DMS53 treated with DMSO at 0.1 percent for 48 hours (cell line): ENCODE measurements around the gene ANKIB1.
"Not testable (repeated sequence)": the region's sequence is repeated elsewhere in the genome, so short reads cannot be mapped to it uniquely, and the experiment has no call there.

Experiments
- DNase-seq: peaks from one replicate; lab custom pipeline; 2025; ENCODE audit not compliant: unreplicated experiment; lab: John Stamatoyannopoulos, UW

Gene ANKIB1

DNA sequence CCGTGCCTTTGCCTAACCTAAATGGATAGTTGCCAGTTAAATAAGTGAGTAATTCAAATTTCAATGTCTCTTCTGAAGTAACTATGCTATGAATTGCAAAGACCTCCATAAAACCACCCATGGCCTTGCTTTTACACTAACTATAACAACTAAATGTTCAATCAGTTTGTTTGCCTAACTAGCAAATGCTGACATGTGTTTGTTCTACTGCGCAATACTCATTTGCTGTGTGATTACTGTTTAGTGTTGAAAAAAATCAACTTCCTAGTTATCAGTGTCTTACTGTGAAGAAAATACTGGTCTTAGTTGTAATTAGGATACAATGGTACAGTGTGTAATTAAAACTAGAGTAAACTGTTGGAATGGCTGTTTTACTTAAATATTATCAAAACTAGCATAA, 154.2 kb downstream of the ANKIB1 start:
- no peak for DNase-seq

DNA sequence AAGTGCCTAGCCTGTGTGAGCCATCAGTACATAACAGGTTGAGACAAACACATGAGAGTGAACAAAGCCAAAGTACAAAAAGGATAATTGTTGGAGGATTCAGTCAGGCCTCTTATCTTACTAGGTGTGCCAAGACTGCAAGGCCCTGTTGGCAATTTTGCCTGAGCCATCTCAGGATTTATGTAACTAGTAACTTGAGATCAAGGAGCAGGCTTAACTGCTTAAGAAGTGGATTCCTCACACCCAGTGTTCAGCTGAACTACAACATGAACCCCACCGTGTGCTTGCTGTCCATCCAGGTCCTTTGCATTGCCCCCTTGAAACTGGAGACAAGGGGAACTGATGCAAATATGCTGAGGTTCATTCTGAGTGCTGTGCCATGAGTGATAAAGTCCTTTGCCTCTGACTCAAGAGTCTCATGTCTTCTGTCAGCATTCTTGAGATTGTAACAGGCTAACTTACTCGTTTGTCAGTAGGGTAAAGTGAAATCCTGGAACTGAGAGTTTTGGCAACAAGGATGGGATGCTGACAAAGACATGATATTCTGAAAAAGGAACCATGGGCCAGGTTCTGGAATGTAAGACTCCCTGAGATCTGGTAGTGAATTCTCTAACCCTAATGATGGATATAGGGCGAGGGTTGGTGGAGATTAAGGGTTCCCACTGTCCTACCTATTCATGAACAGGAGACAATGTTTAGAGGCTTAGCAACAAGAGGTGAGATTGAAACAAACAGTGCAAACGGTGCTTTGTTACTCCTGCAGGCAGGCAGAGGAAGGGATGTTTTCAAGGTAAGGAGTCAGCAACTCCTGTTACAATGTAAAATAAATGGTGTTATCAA, 157.4 kb downstream of the ANKIB1 start:
- DNase-seq, result no peak

DNA sequence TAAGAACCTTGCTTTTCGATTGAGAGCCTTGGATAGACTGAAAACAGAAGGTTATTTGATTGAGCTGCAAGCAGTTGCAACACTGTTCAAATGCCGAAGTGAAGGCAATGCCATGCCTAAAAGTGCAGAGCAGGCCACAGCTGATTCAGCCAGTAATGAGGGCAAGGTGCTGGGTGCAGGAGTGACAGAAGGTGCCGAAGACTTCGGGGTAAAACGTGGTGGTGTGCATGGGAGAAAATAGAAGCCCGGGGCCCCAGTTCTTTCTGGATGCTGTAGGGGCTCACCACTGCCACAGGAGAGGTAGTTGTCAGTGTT, 157.9 kb downstream of the ANKIB1 start:
- no peak for DNase-seq

DNA sequence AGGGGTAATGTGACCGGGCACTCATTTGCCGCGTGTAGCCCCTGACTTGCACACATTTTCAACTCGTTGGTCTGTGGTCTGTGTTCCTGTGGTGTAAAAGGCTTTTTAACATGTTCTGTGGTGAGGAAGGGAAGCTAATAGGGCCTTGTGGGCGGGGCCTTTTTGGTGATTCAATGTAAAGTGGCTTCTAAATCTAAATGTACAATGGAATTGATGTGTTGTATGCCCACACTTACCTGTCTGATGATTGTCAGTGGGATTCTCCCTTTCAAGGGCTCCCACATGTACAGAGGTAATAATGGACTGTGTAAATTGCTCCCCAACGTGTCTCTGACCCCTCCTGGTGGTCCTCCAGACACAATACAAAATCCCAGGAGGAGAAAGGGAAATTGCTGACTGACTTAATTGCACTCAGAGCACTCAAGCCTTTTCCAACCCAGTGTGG, 158.4 kb downstream of the ANKIB1 start:
- no peak for DNase-seq

DNA sequence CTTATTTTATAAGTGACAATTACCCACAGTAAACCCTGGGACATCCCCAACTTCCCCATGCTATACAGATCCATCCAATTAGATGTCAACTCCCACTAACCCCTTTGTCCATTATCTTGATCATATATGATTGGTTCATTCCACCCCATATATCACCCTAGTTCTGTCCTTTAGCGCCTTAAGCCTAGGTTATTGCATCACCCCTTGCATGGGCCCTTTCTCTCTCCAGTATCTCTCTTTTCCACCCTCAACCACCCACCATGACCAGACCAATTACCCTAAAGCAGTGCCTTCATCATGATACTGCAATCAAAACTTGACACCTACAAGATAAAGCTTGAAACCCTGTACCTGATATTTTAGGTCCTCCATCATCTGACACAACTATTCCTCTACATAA, 163.6 kb downstream of the ANKIB1 start:
- DNase-seq, result no peak

DNA sequence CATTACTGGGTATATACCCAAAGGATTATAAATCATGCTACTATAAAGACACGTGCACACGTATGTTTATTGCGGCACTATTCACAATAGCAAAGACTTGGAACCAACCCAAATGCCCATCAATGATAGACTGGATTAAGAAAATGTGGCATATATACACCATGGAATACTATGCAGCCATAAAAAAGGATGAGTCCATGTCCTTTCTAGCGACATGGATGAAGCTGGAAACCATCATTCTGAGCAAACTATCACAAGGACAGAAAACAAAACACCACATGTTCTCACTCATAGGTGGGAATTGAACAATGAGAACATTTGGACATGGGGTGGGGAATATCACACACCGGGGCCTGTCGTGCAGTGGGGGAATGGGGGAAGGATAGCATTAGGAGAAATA, 164.4 kb downstream of the ANKIB1 start:
- not testable (repeated sequence) for DNase-seq

DNA sequence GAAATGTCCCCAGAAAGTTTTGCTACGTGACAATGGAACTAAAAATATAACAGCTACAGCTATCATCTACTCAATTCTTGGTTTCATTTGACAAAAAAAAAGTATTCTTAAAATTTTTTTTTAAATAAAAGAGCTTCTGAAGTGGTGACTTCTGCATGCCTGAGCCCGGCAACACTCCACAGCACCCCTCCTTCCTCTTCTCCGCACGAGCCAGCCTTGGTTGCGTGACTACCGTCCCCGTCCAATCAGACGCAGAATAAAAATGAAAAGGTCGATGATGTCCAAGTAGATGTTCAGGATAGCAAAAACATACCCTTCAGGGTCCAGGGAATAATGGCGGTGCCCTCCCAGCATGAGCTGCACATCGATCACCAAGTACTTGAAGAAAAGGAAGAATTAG, 167.0 kb downstream of the ANKIB1 start:
- no peak for DNase-seq

DNA sequence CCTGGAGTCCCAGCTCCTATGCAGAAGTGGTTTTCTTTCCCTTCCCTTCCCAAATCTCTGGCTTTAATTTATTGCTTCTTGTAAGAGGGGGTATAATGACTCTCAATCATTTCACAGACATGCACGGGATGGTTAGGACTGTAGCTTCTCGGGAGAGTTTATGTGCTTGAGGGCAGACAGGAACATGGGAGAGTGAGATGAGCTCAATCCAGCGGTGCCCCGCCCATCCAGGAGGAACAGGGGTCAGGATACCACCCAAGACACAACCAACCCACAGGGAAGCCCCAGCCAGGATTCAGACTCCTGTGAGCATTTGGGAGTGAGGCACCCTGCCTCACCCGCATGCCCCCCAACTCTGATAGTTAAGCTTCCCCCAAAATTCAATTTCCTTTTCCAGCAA, 167.8 kb downstream of the ANKIB1 start:
- DNase-seq, result no peak

DNA sequence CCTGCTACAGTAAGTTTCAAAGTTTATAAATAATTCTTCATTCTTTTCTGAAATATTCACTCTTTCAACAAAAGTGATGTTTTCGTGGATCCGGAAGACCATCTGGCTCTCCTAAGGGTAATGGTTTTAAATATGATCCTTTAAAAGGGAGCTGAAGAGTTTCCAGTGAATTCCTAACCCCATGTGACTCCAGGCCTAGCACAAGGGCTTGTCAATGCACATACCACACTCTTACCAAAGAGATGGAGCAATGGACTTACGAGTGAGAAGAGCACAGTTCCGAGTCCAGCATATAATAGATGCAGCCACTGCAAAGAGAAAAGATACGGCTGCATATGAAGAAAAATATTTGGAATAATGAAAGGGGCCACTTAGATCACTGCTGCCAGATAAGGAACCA, 169.5 kb downstream of the ANKIB1 start:
- DNase-seq, result no peak

DNA sequence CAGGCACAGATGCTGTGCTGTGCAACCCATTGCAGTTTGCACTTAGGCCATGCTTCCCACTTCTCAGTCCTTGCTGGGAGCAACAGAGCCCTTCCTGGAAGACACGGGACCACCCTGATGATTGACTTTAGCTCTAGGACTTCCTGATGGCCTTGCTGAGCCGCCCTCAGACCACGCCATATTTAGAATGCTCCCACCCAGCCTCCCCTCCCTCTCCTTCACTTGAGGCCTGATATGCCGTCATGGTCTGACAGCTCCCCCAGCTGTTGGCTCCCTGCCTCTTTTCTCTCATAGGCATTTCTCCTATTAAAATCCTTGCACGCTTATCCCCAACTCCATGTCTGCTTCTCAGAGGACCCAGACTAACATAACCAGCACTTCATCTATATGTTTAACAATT, 172.1 kb downstream of the ANKIB1 start:
- DNase-seq, result no peak

DNA sequence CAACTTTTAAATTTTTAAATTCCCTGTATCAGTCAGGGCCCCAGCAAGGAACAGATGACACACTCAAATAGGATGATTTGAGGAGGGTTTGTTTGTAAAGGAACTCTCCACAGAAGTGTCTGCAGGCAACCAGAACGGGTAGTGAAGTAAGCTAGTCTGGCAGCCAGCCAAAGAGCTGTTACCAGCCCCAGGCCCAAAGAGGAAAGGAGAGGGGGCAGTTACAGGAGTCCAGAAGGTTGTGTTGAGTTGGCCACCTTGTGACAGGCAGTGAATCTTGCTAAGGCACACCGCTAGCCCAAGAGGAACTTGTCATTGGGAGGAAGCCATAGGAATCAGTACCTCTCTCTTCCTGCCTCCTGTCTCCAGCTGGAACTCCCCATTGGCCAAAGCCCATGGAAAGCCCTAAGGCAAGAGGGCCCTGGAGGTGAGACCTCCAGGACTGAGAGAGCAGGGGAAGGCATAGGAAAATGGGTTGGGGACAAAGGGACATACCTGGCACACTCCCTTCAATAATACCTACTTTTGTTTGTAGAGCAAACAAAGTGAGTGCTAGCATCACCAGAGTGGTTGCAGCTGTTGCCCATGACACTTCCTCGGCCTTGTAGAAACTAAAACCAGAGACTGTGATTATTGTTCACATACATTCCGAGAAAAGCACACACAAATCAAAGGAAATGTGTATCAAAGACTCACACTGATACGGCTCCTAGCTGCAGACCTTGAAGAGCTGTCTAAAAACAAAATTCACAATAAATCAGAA, 176.1 kb downstream of the ANKIB1 start:
- DNase-seq, result peak; percentile 98

DNA sequence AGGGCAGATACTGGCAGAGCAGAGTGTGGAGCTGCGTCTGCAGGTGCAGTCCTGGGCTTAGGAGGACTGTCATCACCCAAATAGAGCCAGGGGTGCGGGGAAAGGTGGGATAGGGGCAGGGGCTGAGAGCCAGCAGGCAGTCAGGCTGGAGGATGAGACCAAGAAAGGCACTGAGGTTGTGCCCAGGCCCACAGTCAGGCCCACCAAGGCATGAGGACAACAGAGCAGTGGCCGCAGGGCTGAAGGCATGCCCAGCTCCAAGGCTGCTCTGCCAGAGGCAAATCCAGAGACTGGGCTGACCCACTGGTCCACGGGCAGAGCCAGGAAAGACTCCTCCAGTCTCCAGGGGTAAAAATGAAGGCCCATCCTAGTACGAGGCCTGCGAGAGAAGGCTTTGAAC, 177.2 kb downstream of the ANKIB1 start:
- no peak for DNase-seq

DNA sequence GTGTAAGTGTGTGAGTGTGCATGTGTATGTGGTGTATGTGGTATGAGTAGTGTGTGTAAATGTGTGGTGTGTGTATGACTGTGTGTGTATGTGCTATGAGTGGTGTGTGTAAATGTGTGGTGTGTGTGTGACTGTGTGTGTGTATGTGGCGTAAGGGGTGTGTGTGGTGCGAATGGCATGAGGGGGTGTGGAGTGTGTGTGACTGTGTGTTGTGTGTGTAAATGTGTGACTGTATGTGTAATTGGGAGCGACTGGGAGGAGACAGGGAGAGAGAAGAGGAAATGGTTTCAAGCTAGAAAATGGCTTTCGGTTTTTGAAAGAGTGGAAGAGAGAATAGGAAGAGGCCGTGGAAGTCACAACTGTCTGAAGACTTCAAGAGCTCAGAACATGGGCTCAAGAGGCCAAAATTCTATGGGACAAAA, 177.9 kb downstream of the ANKIB1 start:
- DNase-seq, result no peak

DNA sequence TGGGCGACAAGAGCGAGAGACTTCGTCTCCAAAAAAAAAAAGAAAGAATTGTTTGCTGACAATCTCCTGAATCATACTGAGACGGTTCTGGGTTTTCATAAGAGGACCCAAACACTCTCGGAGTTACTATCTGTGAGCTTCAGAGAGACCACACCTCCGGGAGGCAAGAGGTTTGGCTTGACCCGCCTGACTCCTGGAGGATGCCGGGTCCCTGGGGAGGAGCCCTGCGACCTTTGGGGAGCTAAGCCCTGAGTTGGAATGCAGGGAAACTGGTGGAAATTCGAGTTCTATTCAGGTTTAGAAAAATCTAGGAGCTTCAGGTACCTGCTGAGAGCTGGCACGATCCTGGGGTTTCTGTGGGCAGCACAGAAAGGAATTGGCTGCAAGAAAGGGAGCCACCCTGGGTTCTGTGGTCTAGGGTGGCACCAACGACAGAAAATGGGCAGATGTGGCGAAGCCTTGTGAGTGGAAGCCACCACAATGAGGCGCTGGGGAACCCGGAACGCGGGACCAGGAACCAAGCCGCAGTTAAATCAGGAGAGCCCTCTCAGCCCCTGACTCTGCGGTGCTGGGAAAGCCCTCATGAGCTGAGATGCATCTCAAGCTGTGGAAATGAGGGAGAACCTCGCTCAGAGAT, 179.7 kb downstream of the ANKIB1 start:
- peak; percentile 51 for DNase-seq

DNA sequence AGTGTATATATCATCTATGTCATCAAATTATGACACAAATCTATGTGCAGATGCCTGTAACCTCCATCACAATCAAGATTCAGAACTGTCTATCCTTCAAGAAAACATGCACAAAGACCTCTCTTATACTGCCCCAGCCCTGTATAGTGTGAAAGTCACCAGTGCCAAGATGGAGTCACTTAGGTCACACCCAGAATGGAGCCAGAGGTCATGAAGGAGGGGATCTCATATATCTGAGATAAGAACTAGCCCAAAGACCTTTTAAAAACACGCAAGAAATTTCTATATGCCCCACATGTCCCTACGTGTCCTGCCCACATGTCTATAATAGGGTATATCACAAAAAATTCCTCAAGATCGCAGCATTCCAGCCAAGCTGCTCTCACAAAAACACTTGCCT, 181.4 kb downstream of the ANKIB1 start:
- no peak for DNase-seq

DNA sequence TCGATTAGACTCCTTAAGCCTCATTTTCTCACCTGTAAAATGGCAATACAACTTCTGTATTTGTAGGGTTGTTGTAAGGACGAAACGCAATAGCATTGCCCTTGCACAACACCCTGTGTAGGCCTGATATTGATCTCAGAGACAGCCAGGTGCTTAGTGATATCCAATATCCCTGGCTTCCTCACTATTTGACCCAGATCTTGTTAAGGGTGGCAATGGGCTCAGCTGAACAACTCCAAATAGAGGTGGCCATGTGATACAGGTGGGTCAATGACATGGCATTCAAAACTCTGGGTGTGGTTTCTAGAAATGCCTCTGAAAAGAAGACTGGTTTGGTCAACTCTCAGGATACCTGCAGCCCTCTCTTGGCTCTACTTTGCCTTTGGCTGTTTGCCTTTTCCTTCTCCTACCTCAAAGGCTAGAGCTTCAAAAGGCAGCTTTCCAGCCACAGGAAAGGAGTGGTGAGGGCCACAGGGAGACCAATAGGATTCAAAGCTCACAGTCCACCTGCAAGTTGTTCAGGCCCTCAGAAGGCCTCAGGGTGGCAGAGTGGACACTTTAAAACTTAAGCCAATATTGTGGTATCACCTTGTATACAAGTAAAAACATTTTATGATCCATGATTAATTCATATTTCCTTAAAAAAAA, 186.6 kb downstream of the ANKIB1 start:
- DNase-seq, result no peak

DNA sequence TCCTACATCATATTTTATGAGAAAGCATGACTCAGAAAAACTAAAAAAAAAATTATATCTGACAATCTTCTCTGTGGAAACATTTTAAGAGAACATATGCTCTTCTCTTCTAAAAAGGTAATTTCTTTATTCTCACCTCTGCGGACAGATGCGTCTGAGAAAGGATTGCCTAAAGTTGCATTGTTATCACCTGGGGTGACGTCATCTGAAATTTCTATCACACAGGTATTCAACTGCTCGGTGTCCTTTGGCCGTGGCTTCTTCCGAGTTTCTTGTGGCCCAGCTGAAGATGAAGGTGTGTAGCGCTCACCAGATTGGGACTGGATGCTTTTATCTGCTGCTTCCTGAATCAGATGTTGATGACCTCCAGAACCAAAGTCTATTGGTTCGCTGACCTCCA, 187.2 kb downstream of the ANKIB1 start:
- DNase-seq, result no peak

DNA sequence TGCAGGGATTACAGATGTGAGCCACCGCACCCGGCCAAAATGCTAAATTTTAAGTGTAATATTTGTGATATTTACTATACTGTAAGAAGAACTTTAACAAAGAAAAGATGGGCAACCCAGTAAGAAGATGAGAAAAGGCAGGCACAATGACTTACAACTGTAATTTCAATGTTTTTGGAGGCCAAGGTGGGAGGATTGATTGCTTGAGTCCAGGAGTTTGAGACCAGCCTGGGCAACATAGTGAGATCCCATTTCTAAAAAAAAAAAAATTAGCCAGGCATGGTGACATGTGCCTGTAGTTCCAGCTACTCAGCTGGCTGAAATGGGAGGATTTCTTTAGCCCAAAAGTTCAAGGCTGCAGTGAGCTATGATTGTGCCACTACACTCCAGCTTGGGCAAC, 189.8 kb downstream of the ANKIB1 start:
- no peak for DNase-seq

DNA sequence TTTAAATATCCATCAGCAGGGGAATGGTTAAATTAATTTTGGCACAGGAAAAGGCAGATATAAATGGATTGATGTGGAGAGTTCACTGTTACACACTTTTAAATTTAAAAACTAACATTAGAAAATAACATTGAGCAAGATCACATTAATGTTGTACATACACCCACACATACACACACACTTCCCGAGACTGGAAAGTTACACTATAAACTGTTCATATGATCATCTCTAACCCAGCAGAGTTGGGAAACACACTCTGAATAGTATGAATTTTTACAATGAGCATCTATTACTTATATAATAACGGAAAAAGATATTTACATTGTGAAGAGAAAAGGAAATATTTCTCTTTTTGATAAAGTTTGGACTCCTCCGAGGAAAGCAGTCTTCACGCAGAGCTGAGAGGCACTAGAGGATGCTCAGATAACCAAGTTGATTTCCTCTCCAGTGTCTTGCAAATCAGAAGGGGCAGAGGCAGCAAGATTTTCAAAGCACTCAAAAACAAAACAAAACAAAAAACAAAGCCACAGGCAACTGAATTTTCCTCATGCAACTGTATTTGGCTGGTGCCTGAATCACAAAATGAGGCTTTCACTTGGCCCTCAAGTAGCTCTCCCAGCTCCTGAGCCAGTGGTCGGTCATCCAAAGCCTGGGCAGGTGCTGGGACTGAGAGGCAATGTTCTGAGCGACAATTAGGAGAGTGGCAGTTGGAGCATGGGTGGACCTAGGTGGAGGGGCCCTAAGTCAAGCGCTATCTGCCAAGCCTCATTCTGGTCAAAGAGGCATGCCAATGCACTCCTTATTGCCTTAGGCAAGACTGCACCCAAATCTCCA, 191.1 kb downstream of the ANKIB1 start:
- DNase-seq, result no peak

DNA sequence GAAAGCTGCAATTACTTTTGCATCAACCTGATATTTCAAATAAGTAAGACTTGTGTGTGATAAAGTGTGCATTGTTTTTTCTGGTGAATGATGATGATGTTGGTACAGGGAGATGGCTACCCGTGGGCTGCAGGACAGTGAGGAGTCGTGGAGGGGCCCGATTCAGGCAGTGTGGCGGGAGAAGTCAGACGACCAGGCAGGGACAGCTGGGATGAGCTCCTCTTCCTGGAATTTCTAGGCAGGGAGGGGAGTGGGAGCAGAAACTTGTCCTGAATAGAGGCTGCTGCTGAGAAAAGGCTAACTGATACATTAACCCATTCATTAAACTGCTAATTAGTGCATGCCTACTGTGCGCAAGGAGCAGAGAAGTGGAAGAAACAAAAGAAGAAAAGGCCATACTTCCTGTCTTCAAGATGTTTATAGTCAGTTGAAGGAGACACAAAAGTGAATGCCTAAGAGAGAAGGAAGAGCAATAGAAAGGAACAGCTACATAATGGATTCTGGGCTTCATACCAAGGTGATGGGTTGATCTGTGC, 192.2 kb downstream of the ANKIB1 start:
- DNase-seq, result no peak
